HCT116 (cell line): ENCODE results near the gene PRR14. TPM values are rescaled to one million over a fixed set of nuclear protein-coding genes. Genes with fewer than 3 reads are reported as not detected.
"Not testable (repeated sequence)": the region's sequence is repeated elsewhere in the genome, so short reads cannot be mapped to it uniquely, and the experiment has no call there.

Experiments used
- ATAC-seq: fragments of 200-7000 bp; cut with Tn5 transposase; 2 replicates; pipeline ENCODE4 v1.9.1; 2020; ENCODE audit warnings: mild to moderate bottlenecking, moderate library complexity
- BruUV-seq: library from RNA; stranded (reverse); fragments of 400-500 nt; replicated peaks from 2 replicates; lab custom pipeline; 2021; lab: Mats Ljungman, UMichigan
- CTCF ChIA-PET: fragments of 300-600 bp; sonication (Branson Sonifier 250); formaldehyde crosslinking; loops from one replicate; lab custom pipeline; 2021; ENCODE audit warnings: antibody characterized with exemption; lab: Charles Lee
- POLR2A ChIA-PET: fragments of 300-600, 350-600 bp; sonication (Branson Sonifier 250); formaldehyde crosslinking; loops from one replicate; lab custom pipeline; 2021; ENCODE audit warnings: antibody characterized with exemption; lab: Charles Lee
- RAD21 ChIA-PET, 2 experiments: fragments of 300-600 bp; sonication (Branson Sonifier 250); formaldehyde crosslinking; loops; one replicate each; lab custom pipeline; 2023; ENCODE audit warnings: low total read pairs in 2 of 2; ENCODE audit not compliant: uncharacterized antibody in 2 of 2, unreplicated experiment in 2 of 2, low non-redundant PET in 1 of 2; lab: Charles Lee
- DNase-seq: peaks from one replicate; pipeline ENCODE4 v3.0.0-alpha.2; 2010; ENCODE audit warnings: low read depth, low spot score
- H2AFZ ChIP-seq: fragments of 200-600 bp; shearing (Covaris generic), sonication (generic); 2 replicates; pipeline ENCODE4 v1.6.1; 2017; ENCODE audit warnings: low read depth, mixed run types, mixed read lengths, antibody characterized with exemption, low read length; ENCODE audit not compliant: poor library complexity, severe bottlenecking
- H3K27ac ChIP-seq: 2 replicates; pipeline ENCODE4 v1.5.1; 2012; ENCODE audit warnings: low read depth, low read length
- H3K27me3 ChIP-seq: fragments of 200-600 bp; sonication (generic); 2 replicates; pipeline ENCODE4 v1.6.1; 2016; ENCODE audit warnings: mixed run types, low read length, mixed read lengths; ENCODE audit not compliant: insufficient read depth
- H3K36me3 ChIP-seq, 2 experiments: fragments of 200-500 bp in 1 of 2; fragments of 200-600 bp in 1 of 2; sonication (Bioruptor generic) in 1 of 2; sonication (generic) in 1 of 2; 2 replicates each; pipeline versions ENCODE4 v1.5.1 to v1.6.1; 2014 to 2016; ENCODE audit warnings: low read length in 2 of 2, inconsistent platforms in 1 of 2, mixed read lengths in 1 of 2, mixed run types in 1 of 2; ENCODE audit not compliant: insufficient read depth in 2 of 2, control insufficient read depth in 1 of 2
- H3K4me1 ChIP-seq, 2 experiments: fragments of 200-600 bp in 1 of 2; sonication (generic) in 1 of 2; 2 replicates each; pipeline versions ENCODE4 v1.5.1 to v1.6.1; 2012 to 2017; ENCODE audit warnings: low read length in 2 of 2, inconsistent platforms in 1 of 2, mild to moderate bottlenecking in 1 of 2, mixed read lengths in 1 of 2, mixed run types in 1 of 2, moderate library complexity in 1 of 2; ENCODE audit not compliant: insufficient read depth in 2 of 2, control insufficient read depth in 1 of 2
- H3K4me2 ChIP-seq: fragments of 200-600 bp; sonication (generic); 2 replicates; pipeline ENCODE4 v1.6.1; 2017; ENCODE audit warnings: mixed run types, low read length, mixed read lengths
- H3K4me3 ChIP-seq, 2 experiments: fragments of 200-600 bp in 1 of 2; sonication (generic) in 1 of 2; replicated peaks in 1 of 2; 2 replicates each; pipeline ENCODE4 v1.5.1; 2011 to 2016; ENCODE audit warnings: low read length in 2 of 2, control low read depth in 1 of 2, low read depth in 1 of 2, mild to moderate bottlenecking in 1 of 2, mixed read lengths in 1 of 2, mixed run types in 1 of 2
- H3K79me2 ChIP-seq: fragments of 200-600 bp; sonication (generic); 2 replicates; pipeline ENCODE4 v1.6.1; 2017; ENCODE audit warnings: mild to moderate bottlenecking, mixed run types, low read length, moderate library complexity, mixed read lengths; ENCODE audit not compliant: insufficient read depth
- H3K9ac ChIP-seq: fragments of 200-600 bp; sonication (generic); 2 replicates; pipeline ENCODE4 v1.6.1; 2016; ENCODE audit warnings: low read length, mixed read lengths
- H3K9me2 ChIP-seq: fragments of 200-600 bp; sonication (generic), shearing (Covaris generic); 2 replicates; pipeline ENCODE4 v1.6.1; 2017; ENCODE audit warnings: mixed run types, mild to moderate bottlenecking, moderate library complexity; ENCODE audit not compliant: insufficient read depth
- H3K9me3 ChIP-seq, 2 experiments: fragments of 200-500 bp in 1 of 2; fragments of 200-600 bp in 1 of 2; sonication (Bioruptor generic) in 1 of 2; sonication (generic) in 1 of 2; 2 replicates each; pipeline ENCODE4 v1.6.1; 2014 to 2017; ENCODE audit warnings: low read length in 2 of 2, mixed read lengths in 2 of 2, inconsistent platforms in 1 of 2, low read depth in 1 of 2, mild to moderate bottlenecking in 1 of 2, mixed run types in 1 of 2, moderate library complexity in 1 of 2; ENCODE audit not compliant: control insufficient read depth in 1 of 2, insufficient read depth in 1 of 2
- H4K20me1 ChIP-seq: fragments of 200-600 bp; sonication (generic), shearing (Covaris generic); 2 replicates; pipeline ENCODE4 v1.6.1; 2017; ENCODE audit warnings: mixed run types, mild to moderate bottlenecking, moderate library complexity; ENCODE audit not compliant: insufficient read depth
- CBX3 ChIP-seq: IDR thresholded peaks from 2 replicates; pipeline ENCODE4 v1.6.1; 2012; ENCODE audit warnings: low read depth
- CEBPB ChIP-seq: IDR thresholded peaks from 2 replicates; pipeline ENCODE4 v1.6.1; 2012; ENCODE audit warnings: low read depth
- EGR1 ChIP-seq: IDR thresholded peaks from 2 replicates; pipeline ENCODE4 v1.6.1; 2012; ENCODE audit warnings: low read depth
- EZH2 ChIP-seq: fragments of 200-600 bp; sonication (generic); IDR thresholded peaks from 2 replicates; pipeline ENCODE4 v1.6.1; 2017; ENCODE audit warnings: antibody characterized with exemption, mixed run types
- FOSL1 ChIP-seq: IDR thresholded peaks from 2 replicates; pipeline ENCODE4 v1.6.1; 2012; ENCODE audit warnings: low read depth
- RAD21 ChIP-seq: IDR thresholded peaks from 2 replicates; pipeline ENCODE4 v1.6.1; 2012; ENCODE audit warnings: low read depth, mild to moderate bottlenecking
- SRF ChIP-seq: IDR thresholded peaks from 2 replicates; pipeline ENCODE4 v1.6.1; 2012; ENCODE audit warnings: low read depth
- TCF7L2 ChIP-seq: IDR thresholded peaks from 2 replicates; pipeline ENCODE4 v1.7.0; 2011; ENCODE audit warnings: borderline replicate concordance, inconsistent platforms; ENCODE audit not compliant: insufficient read depth, insufficient read length; ENCODE audit errors: extremely low read depth
- intact Hi-C: fragments of 100-400 bp; cut with micrococcal nuclease; formaldehyde crosslinking; loops from 2 replicates; pipeline ENCODE4 v1.10.0; 2022
- total RNA-seq: library from RNA; stranded (reverse); gene quantifications from one replicate; pipeline ENCODE4 v1.2.1, GENCODE V29; 2021; ENCODE audit not compliant: unreplicated experiment

PRR14 gene
- total RNA-seq, 1 experiment from 2014 or later = 56.2 TPM

DNA sequence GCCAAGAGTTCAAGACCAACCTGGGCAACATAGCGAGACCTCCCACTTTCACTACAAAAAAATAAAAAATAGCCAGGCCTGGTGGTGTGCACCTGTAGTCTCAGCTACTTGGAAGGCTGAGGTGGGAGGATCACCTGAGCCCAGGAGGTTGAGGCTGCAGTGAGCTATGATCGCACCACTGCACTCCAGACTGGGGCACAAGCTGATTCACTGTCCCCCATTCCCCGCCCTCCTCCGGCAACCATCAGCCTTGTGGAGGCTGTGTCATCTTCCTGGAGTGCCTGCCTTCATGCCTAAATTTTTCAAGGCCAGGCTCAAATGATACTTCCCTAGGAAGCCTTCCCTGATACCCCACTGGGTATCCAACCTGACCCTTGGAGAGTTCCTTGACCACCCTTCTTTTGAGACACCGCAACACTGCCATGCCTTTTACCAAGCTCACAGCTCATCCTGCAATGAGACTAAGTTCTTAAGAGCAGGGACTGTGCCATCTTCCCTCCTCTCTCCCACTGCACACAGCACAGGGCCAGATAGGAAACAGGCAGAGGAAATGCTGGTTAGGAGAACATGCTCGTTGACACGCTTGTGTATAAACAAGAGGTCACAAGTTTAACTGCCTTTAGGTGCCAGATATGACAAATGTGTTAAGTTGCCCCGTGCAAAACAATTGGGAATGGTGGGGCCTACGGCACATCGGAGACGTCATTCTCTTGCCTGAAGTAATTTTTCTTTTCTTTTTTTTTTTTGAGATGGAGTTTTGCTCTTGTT, 44.4 kb downstream of the PRR14 start:
- no peak for ATAC-seq
- POLR2A ChIA-PET = interaction anchor here (1.2 kb wide), 1 partner anchor 36 kb away, joined by 4 read pairs; the partner anchor contains the start of gene FBRS

GRCh38 chr16:30696646-30697045, 45.9 kb downstream of the PRR14 start:
- CTCF ChIA-PET = interaction anchor here (0.9 to 2.5 kb wide), 4 partner anchors 38 to 326 kb away, joined by 3 to 8 read pairs (median 5); partner anchors contain the start of genes DCTPP1, FBRS, PRR14 and TBC1D10B
- H3K9me2 ChIP-seq, H3K4me3 ChIP-seq, H4K20me1 ChIP-seq, ATAC-seq, H3K9me3 ChIP-seq, BruUV-seq, RAD21 ChIA-PET, H3K4me2 ChIP-seq, H2AFZ ChIP-seq, intact Hi-C loops, H3K9ac ChIP-seq, DNase-seq, H3K27me3 ChIP-seq, H3K27ac ChIP-seq: not testable (repeated sequence)
- peaks cover 28% of the 10 kb centered on the region for H3K79me2 ChIP-seq
- H3K36me3 ChIP-seq = peaks cover 8 to 17% of the 10 kb centered on the region in 2 experiments
- peaks cover 13 to 28% of the 10 kb centered on the region in 2 experiments for H3K4me1 ChIP-seq
- POLR2A ChIA-PET = interaction anchor here (1.0 to 1.8 kb wide), 3 partner anchors 37 to 66 kb away, joined by 3 to 4 read pairs (median 3); no protein-coding TSS in a partner anchor

More for the DNA sequence above, 44.4 kb downstream of the PRR14 start:
- Histone ChIP-seq H3K9me3 (no peaks in the 10 kb centered on the region), H2AFZ (no peak overlapping the region), H3K27ac (no peak overlapping the region), H3K36me3 (peaks cover 0 to 2% of the 10 kb centered on the region in 2 experiments; a peak in 1 of 4 replicates), H3K4me1 (peaks cover 7 to 21% of the 10 kb centered on the region in 2 experiments; a peak in 3 of 4 replicates), H3K9me2 (no peaks in the 10 kb centered on the region), H3K79me2 (peaks cover 13% of the 10 kb centered on the region), H3K4me2 (no peak overlapping the region)
- RAD21 ChIA-PET = no interaction called here
- CTCF ChIA-PET = interaction anchor here (0.6 to 1.6 kb wide), 5 partner anchors 10 to 552 kb away, joined by 3 to 9 read pairs (median 5); partner anchors contain the start of gene FBRS
- no peak for DNase-seq
- no TSS peak for BruUV-seq
- no peak for TF ChIP-seq TCF7L2
- no peak for TF ChIP-seq FOSL1
- TF ChIP-seq EGR1 = no peak
- no peak for TF ChIP-seq SRF
- no peak for TF ChIP-seq CEBPB
- TF ChIP-seq EZH2 = no peak
- no peak for TF ChIP-seq CBX3
- no peak for TF ChIP-seq RAD21
- TF ChIP-seq, all 23 proteins: peak for 0
- Histone ChIP-seq H3K9ac (no peak overlapping the region), H4K20me1 (no peaks in the 10 kb centered on the region), H3K4me3 (no peak overlapping the region), H3K27me3 (no peaks in the 10 kb centered on the region)
- intact Hi-C loops = no loop called here
